C1 segment of cervical spinal cord (tissue), 14 donors: ENCODE measurements around the gene SLC39A11.
A peak's percentile ranks its signal among the peaks of the same experiment; 100 is the strongest.

Experiments used
- DNase-seq, 14 donors: peaks; one replicate each; lab custom pipeline; 2025; lab: John Stamatoyannopoulos, UW

Gene SLC39A11

GRCh38 chr17:72877348-72877747 lies 215.1 kb downstream of the SLC39A11 start:
- DNase-seq = no peak

GRCh38 chr17:72876413-72876812 lies 216.1 kb downstream of the SLC39A11 start:
- no peak for DNase-seq

- DNase-seq = no peak
These were observed 217.1 kb downstream of the SLC39A11 start for GRCh38 chr17:72875361-72875760.

- no peak for DNase-seq
These were observed 220.1 kb downstream of the SLC39A11 start for GRCh38 chr17:72872396-72872795.

- DNase-seq = no peak
These were observed 222.0 kb downstream of the SLC39A11 start for GRCh38 chr17:72870367-72870985.

GRCh38 chr17:72869630-72870029 lies 222.9 kb downstream of the SLC39A11 start:
- DNase-seq = no peak

GRCh38 chr17:72865954-72866353 lies 226.5 kb downstream of the SLC39A11 start:
- no peak for DNase-seq

GRCh38 chr17:72863526-72864211 lies 228.8 kb downstream of the SLC39A11 start:
- DNase-seq = no peak

GRCh38 chr17:72862276-72862999 lies 230.1 kb downstream of the SLC39A11 start:
- no peak for DNase-seq

- no peak for DNase-seq
These were observed 230.7 kb downstream of the SLC39A11 start for GRCh38 chr17:72861811-72862210.

- DNase-seq = no peak
These were observed 231.7 kb downstream of the SLC39A11 start for GRCh38 chr17:72860778-72861177.

- DNase-seq = no peak
These were observed 233.5 kb downstream of the SLC39A11 start for GRCh38 chr17:72858826-72859495.

GRCh38 chr17:72853440-72854415 lies 238.8 kb downstream of the SLC39A11 start:
- no peak for DNase-seq

- no peak for DNase-seq
These were observed 240.1 kb downstream of the SLC39A11 start for GRCh38 chr17:72852277-72852938.

GRCh38 chr17:72850410-72851118 lies 241.9 kb downstream of the SLC39A11 start:
- DNase-seq = peak in 1 of 14 donors; percentile 0

GRCh38 chr17:72846399-72846798 lies 246.1 kb downstream of the SLC39A11 start:
- DNase-seq = no peak

GRCh38 chr17:72843591-72843990 lies 248.9 kb downstream of the SLC39A11 start:
- no peak for DNase-seq

GRCh38 chr17:72840019-72840418 lies 252.5 kb downstream of the SLC39A11 start:
- no peak for DNase-seq

- no peak for DNase-seq
These were observed 253.3 kb downstream of the SLC39A11 start for GRCh38 chr17:72839131-72839725.
